Nucleus accumbens (tissue), 56 donors: ENCODE measurements around the gene PTDSS2.

Experiments
- DNase-seq, 56 donors: peaks; one replicate each; lab custom pipeline; 2025; lab: John Stamatoyannopoulos, UW

PTDSS2 gene

DNA sequence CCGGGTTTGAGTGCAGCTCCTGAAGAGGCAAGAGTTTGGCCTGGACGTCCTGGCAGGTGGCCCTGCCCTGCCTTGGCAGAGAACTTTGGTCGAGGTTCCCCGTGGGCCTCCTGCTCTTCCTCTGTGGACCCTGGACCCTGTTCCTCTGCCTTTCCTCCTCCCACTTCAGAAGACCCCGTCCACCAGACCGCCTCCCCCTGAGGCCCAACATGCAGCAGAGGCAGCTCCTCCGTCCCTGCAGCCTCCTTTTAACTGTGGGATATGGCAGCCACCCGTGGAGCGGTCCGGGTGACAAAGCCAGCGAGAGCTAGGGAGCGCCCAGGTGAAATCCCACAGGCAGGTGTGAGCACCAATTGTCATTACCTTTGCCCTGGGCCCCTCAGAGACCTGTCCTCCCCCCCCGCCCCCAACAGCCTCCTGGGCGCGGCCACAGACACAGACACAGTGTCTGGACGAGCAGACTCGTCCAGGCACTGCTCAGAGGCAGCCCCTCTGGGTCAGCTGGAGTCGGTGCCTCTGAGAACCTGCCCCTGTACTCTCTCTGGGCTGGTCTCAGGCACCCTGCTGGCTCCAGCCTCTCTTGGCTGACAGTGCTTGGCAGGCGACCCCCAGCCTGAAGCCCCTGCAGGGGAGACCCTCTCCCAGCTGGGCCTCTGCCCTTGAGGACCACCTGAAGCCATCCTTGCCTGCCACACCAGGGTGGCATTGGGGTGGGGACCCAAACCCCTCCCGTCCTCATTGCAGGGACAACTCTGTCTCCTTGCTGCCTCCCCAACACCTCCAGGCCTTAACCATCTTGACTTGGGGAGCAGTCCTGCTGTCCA is 4.1 kb upstream of the PTDSS2 start:
- DNase-seq, result no peak

DNA sequence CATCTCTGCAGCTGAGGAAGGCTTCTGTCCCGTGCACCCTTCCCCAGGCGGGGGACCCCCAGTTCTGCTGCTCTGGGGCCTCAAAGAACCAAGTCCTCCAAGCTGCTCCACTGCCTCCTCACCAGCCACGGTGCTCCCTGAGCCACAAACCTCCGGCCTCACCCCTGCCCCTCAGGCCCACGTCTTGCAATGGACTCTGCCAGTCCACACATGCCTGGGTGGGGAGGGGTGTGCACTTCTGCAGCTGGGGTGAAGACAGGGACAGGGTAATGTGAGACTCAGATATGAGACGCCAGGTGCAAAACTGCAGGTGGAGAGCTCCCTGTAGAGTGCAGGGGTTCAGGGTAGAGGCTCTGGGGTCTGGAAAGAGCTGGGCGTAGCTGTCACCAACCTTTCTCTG is 3.2 kb upstream of the PTDSS2 start:
- DNase-seq, result no peak

DNA sequence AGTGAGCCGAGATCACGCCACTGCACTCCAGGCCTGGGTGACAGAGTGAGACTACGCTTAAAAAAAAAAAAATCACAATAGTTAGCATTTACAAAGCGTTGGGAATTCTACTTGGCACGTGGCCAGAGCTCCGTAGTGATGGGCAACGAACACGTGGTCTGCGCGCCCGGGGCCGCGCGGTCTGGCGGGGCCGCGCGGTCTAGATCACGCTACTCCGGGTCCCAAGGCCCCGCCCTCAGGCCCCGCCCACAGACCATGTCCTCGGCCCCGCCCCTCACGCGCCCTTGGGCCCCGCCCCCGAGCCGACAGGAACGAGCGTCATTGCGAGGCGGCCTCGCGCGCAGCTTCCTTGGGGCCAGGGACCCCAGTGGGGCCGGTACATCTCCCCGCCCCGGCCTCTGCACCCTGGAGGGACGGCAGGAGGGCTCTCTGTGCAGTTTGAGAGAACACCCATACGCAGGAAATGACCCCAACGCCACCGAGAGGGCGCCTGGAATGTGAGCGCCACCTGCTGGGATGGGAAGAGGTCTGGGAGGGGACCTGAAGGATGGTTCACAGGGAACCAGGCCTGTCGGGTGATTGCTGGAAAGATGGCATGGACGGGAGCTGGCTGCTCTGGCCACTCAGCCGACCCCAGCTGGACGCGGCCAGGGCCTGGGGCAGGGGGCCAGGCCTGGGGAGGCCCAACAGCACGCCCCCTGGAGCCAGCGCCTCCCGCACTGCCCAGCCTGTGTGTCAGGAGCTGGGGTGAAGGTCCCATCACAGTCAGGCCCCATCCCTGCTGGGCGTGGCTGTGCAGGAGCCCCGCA is 2.0 kb upstream of the PTDSS2 start:
- DNase-seq, result peak in 55 of 56 donors; percentile 71 to 97 (median 88)

DNA sequence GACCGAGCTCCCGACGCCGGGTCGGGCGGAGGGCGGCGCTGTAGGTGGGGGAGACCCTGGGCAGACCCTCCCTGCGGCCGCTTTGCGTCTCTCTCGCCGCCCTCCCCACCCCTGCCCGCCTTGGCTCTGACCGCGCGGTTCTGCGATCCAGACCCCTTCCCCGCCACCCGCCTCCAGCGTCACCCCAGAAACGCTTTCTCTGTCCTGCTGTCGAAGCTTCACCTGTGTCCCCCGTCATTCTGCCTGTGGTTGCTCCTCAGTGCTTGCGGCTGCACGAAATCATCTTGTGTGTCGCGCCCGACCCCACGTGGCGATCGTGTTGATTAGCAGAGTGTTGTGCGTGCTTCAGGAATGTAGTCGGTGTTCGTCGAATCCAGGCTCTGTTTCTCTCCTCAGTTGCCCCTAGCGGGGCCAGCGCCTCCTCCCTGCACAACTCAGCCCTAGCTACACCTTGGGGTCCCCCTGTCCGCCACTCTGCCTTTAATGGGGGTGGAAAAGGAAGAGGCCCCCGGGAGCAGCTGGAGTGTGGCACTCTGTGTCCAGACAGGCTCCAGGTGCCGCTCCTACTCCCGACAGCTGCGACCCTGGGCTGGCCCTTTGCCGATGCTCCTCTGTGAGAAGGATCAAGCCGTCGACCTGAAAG is 851 bp downstream of the PTDSS2 start:
- peak in 40 of 56 donors; percentile 9 to 80 (median 48) for DNase-seq

DNA sequence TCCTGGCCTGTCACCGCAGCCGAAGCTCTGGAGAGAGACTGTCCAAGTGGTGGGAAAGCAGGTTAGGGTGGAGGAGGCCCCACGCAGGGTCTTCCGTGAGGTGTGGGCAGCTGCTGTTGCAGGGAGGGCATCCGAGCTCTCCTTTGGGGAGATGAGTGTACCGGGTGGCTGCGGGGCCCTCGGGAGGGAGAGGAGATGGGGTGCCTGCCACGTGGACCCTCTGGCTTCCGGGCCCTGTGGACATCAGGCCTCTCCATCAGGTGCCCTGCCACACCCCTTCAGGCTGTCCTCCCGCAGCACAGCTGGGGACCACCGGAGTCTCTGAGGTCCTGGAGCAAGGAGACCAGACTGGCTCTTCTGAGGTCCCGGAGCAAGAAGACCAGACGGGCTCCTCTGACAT is 1.7 kb downstream of the PTDSS2 start:
- no peak for DNase-seq

DNA sequence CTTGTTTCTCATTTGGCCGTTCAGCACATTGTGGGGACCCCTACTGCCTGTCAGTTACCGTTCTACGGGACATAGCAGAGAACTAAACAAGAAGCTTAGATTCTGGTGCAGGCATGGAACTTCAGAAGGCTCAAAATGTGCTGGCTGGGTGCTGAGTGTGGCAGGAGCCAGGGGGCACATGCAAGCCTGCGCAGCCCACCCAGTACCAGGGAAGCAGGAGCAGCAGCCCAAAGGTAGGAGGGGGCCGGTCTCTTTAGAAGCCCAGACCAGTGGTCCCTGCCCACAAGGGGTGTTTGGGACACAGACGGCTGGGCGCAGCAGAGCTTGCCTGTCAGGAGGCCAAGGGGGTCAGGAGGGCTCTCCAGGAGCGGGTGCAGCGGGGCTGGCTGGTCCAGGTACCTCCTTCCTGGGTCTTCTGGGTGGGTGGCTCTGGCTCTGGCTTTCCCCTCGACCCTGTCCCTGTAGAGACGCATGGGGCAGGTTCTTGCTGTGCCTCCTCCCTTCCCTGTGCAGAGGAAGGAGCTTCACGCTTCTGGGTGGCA is 2.2 kb downstream of the PTDSS2 start:
- DNase-seq, result no peak

DNA sequence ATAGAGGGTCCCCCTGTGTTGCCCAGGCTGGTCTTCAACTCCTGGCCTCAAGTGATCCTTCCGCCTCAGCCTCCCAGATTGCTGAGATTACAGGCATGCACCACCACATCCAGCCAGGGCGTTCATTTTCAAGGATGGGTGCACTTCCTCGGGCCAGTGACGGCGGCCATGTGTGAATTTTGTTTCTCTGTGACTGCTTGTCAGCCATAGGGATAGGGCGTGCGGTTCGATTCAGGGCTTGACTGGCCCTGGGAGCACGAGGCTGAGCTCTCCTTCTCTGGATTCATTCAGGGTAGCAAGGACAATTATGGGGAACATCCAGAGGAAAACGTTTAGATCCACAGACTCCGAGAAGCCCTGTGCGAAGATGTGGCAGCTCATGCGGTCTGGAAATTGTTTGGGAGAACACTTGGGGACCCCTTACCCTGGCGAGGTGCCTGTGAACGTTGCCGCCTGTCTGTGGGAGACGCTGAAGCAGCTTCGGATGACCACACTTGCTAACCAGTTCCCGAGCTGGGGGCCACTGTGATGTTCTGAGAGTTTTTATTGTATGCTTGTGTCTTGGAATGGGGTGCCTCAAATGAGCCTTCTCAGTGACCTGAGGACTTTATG is 2.9 kb downstream of the PTDSS2 start:
- no peak for DNase-seq

DNA sequence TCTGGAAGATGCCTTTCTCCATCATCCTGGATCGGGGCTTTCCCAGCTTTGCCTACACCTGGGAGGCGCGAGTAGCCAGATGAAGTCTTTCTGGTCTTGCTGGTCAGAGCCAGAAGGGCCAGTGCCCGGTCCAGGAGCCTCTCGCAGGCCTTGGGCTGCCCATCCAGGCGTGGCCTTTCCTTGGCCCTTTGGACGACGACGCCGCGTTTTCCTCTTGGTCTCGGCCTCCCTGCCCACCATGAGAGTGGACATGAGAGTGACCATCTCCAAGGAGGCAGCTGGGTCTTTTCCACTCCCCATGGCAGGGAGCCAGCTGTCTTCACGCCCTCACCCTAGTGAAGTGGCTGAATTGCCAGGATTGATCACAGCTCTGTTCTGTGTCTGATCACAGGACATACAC is 3.5 kb downstream of the PTDSS2 start:
- DNase-seq, result no peak

DNA sequence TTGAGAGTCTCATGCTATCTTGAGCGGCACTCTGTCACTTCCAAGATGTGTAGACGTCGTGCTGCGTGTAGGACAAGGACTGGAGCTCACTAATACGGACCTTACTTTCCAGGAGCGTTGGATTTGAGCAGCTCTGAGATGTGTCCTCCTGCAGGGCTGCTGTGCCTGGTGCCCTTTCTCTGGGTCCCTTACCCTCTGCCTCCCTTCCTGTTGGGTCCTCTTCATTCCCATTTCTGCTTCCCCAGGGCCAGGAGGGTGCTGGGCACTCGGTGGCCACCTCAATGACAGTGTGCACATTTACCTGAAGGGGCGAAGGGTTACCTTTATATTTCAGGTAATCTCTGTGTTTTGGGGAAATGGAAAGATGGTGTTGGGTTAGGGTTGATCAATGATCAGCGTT is 4.0 kb downstream of the PTDSS2 start:
- DNase-seq, result no peak

DNA sequence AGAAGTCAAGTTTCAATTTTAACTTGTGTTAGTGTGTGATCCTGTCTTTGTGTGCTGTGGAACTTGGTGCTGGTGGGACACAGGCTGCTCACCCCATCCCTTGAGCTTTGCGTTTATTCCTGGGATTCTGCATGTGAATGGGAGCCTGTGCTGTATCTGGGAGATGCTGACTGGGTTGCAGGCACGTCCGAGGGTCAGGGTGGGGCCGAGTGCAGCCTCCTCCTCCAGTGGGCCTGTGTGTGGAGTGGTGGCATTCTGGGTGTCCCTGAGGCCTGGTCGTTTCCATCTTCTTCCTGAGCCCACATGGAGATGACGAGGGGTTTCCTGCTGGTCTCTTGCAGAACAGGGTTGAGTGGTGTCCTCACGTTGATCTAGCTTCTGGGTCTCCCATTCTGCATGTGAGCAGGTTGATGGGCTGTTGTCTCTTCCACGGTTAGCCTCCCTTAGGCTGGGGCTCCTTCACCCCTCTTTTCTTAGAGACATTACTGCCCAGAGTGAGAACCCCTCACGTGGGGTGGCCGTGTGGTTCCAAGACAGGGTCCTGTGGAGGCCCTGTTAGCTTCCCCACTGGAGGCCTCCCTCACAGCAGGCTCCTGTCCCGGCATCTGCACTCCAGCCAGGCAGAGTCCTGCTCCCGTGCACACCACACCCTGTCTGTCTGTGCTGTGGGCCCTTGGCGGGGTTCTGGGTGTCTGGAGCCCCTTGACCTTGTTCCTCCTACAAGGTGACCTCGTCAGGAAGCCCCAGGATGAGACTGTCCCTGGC is 4.9 kb downstream of the PTDSS2 start:
- no peak for DNase-seq

DNA sequence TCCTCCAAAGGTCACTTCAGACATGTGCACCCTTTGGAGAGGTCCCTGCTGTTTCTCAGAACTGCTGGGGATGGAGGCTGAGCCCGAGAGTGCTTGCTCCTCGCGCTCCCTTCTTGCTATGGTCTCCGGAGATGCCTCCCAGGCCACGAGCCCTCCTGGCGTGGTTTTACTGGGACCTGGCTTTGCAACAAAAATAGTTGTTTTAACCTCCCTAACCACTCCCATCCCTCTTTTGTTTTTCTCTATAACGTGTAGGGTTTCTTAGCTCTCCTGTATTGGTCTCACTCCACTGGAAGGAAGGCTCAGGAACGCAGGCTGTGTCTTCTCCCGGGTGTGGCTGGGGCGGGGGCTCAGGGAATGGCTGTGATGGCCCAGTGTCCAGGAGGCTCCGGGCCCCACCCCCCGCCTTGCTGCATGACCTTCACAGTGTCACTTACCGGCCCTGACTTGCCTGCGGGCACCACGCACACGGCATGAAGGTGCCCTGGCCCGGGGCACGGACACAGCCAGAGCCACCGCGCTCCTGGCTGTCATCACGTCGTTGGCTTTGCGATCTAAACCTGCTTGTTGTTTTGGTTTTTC is 5.6 kb downstream of the PTDSS2 start:
- DNase-seq, result no peak

DNA sequence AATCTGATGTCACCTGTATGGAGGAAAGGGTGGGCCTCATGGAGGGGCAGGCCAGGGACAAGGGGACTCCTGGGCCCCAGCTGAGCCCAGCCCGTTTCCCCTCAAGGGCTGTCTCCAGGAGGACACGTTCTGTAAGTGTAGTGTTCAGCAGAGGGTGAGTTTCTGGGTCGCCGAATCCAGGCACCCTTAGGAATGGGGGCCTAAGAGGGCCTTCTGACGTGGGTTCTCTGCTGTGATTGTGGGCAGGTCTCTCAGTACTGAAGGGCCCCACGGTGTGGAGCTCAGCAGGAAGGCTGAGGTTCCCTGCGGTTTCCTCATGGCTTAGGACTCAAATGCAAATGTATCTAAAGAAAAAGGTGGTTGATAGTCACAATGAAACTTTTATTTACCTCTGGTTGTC is 6.5 kb downstream of the PTDSS2 start:
- DNase-seq, result no peak

DNA sequence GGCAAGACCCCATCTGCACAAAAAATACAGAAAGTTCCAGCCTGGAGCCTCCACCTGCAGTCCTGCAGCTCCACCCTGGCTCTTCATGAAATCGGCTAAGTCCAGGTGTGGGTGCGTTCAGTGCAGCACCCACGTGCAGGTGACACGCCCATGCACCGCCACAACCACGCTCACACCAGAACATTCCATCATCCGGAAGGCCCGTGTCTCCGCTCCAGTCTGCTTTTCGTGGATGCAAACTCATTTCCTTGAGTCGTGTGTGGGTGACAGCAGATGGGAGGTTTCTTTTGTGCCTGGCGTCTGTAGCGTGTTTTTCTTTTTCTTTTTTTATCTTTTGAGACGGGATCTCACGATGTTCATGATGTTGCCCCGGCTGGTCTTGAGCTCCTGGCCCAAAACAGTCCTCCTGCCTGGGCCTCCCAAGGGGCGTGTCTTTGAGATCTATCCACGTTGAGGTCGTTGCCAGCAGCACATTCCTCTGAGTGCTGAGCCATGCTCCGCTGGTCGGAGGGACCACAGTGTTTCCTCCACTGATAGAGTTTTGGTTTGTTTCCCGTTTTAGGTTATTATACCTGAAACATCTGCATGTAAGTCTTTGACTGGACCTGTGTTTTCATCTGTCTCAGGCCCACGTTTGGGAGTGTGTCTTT is 7.2 kb downstream of the PTDSS2 start:
- DNase-seq, result peak in 7 of 56 donors; percentile 11 to 42 (median 26)

DNA sequence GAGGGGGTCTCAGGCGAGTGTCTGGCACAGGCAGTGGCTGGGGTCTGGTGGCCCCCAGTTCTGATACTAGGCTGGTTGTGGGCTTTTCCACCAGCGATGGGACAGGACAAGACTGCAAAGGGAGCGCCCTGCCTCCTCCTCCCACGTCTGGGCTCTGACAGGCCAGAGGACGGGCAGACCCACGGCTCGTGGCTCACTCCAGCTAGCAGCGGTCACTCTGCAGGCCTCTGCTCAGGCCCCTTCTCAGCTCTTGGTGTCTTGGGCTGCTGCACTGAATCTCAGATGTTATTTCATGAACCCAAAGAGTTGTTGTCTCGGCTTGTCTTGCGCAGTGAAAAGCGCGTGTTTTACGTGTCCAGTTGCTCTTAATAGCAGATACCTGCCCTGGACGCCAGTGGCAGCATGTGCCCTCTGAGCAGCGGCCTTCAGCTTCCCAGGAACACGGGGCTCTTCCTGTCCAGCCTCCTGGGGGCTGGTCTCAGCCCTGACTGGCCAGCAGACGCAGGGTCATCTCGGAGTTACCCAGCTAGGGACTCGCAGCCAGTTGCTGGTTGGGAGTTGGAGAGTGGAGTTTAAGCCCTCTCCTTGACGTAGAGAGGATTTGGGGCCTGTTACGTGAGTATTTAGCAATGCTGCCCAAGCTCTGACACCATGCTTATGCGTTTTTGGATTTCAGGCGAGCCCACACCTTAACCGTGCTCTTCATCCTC is 9.6 kb downstream of the PTDSS2 start:
- DNase-seq, result no peak

DNA sequence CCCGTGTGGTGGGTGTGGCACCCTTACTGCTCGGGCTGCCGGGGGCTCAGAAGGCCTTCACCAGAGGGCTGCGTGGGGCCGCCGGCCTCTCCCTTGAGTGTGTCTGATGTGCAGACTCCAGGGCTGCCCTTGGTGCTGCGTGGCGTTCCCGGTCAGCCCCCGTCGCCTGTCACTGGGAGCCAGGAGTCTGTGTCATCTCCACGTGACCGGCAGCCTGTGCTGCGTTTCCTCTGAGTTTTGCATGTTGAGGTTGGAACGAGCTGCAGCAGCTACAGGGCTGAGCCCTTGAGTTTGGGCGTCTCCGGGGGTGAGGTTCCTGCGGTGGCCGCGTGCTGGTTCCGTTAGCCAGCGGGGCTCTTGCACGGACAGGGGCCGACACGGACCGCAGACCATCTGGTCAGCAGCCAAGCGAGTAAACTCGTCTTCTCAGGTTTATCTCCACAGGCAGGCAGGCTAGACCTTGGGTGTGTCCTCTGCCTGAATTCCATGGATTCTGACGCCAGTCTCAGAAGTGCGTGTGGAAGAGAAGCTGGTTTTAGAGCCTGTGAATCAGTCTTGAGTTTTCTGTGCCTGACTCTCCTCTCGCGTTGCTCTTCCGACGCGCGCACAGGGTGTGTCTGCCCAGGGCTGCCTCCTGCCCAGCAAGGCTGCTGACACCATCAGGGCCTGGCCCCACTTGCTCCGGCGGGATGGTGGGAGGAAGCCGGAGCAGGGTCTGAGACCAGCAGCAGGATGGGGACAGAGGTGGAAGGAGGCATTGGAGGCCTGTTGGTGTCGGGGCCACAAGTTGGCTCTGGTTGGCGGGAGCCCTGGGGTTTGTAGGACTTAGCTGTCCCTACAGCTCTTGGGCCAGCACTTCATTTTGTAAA is 10.5 kb downstream of the PTDSS2 start:
- no peak for DNase-seq

DNA sequence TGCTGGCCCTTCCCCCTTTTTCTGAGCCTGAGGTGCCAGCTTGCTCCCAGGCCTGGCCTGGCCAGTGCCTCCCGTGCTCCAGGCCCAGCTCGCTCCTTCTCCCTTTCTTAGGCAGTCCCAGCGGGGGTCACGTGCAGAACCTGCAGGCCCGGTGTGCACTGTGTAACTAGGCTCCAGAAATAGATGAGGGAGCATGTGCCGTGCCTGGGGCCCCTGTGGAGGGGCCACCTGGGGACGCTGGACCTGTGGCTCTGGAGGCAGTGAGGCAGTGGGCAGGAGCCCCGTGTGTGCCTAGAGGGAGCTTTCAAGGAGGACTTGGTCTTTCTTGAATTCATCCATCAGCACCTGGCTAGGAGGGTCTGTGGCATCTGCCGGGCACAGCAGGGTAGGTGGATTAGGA is 11.5 kb downstream of the PTDSS2 start:
- DNase-seq, result no peak
